Stimulated activated CD8-positive, alpha-beta memory T cell treated with anti-CD3 and anti-CD28 coated beads, Interleukin-4, amount 100 ng/mL, for 48 hours (primary cell): ENCODE measurements around the gene PNPLA7.
"Not testable (repeated sequence)": the region's sequence is repeated elsewhere in the genome, so short reads cannot be mapped to it uniquely, and the experiment has no call there.

ENCODE experiments used
- DNase-seq: peaks from one replicate; pipeline ENCODE4 v3.0.0-alpha.2; 2020

PNPLA7 gene

DNA sequence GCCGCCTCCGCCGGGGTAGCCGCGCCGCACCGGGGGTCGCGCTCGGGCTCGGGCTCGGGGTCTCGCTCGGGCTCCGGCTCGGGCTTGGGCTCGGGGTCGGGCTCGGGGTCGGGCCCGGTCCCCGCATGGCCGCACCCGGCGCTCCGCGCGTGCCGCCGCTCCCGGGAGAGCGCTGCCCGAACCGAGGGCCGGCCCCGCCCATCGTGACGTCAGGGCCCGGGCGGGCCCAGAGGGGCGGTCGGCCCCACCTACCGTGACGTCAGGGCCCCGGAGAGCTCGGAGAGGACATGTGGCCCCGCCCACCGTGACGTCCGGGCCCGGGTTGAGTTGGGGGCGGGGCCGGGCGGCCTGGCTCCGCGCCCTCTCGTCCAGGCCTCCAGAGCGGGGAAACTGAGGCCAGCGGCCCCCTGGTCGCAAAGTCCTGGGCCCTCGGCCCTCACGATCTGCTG lies 91.0 kb downstream of the PNPLA7 start, which contains the start of gene NSMF:
TSS of gene NSMF (minus strand) at position 183 of the 449 bp plus-strand sequence. CDS start 232 bp downstream, outside the sequence.
- DNase-seq: peak; percentile 97

GRCh38 chr9:137458194-137459151 lies 91.7 kb downstream of the PNPLA7 start:
- no peak for DNase-seq

GRCh38 chr9:137457406-137458193 lies 92.6 kb downstream of the PNPLA7 start:
- DNase-seq: no peak

- no peak for DNase-seq
These were observed 93.3 kb downstream of the PNPLA7 start for GRCh38 chr9:137456864-137457405.

GRCh38 chr9:137456061-137456863 lies 93.9 kb downstream of the PNPLA7 start:
- no peak for DNase-seq

DNA sequence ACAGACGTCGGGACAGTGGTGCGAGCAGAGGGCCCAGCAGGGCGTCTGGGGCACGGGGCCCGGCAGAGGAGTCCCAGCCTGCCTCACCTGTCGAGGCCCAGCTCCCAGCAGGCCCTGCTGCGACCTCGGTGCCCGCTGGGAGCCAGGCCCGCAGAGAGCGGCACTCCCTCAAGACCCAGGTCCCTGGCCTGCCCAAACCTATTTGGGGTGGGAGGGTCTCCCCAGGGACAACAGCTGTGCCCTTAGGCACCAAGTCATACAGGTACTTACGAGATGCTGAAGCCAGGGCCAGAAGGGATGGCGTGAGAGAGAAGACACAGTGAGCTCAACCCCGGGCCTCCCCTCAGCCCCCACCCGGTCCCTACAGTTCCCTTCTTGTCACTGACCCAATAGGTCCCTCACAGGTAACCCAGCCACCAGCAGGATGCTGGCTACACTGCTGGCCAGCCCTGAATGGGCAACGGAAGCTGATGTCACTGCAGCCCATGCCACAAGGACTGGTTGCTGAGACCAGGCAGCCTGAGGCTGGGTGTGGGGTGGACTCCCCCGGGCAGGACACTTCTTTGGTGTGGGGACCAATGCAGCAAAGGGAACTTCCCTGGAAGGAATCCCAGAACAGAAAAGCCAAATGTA lies 94.7 kb downstream of the PNPLA7 start:
- no peak for DNase-seq

DNA sequence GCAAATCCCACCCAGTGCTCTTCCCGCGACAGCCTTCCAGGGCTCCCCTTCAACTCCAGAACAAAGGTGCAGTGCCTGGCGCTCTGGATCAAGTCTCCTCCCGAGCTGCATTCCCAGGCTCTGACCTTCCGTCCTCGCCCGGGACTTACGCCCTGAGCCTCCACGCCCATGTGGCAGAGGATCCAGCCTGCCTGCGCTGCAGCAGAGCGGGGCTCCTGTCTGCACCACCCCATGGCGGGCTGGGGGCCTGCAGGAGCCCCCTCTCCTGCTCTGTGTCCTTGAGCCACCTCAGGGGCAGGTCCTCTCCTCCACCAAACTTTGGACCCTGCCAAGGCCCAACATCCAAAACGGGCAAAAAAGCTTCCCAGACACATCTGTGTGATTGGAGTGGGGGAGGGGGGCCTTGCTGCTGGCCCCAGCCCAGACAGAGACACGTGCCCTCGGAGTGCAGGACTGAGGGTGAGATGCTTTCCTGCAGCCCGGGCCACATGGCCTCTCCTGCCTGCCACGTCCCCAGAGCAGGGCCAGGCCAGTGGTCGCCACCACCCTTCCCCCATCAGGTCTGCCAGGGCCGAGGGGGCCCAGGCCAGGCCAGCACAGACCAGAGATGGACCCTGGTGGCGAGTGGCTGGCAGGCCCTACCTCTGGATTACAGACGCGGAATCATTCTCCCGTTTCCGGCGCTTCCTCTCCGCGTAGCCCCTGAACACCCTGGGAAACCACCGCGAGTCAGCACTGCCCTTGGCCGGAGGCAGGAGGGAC lies 95.4 kb downstream of the PNPLA7 start:
- DNase-seq: no peak

- peak; percentile 61 for DNase-seq
These were observed 96.0 kb downstream of the PNPLA7 start for GRCh38 chr9:137454145-137454596.

DNA sequence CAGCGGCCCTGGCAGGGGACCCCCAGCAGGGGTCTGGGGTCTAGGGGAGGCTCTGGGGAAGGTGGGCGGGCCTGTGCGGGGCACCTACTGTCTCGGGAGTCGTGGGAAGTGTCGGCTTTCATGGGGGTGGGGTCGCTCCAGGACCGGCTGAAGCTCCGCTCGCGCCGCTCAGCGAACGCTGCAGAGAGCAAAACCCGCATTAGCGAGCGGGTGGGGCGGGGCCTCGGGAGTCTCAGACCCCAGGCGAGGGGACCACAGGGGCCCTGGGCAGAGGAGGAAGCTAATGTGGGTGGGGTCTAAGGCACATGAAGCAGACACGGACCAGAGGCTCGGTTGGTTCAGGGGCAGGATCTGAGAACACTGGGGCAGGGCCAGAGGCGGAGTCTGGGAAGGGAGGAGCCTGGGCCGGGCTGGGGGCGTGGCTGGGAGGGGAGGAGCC lies 96.5 kb downstream of the PNPLA7 start:
- peak; percentile 80 for DNase-seq

- no peak for DNase-seq
These were observed 97.2 kb downstream of the PNPLA7 start for GRCh38 chr9:137452761-137453642.

GRCh38 chr9:137452006-137452760 lies 98.0 kb downstream of the PNPLA7 start:
- DNase-seq: no peak

- not testable (repeated sequence) for DNase-seq
These were observed 98.8 kb downstream of the PNPLA7 start for GRCh38 chr9:137451264-137452005.

GRCh38 chr9:137450539-137451222 lies 99.5 kb downstream of the PNPLA7 start:
- DNase-seq: not testable (repeated sequence)

- DNase-seq: peak; percentile 47
These were observed 100.2 kb downstream of the PNPLA7 start for GRCh38 chr9:137449931-137450538.

- DNase-seq: no peak
These were observed 100.9 kb downstream of the PNPLA7 start for GRCh38 chr9:137449081-137449844.

DNA sequence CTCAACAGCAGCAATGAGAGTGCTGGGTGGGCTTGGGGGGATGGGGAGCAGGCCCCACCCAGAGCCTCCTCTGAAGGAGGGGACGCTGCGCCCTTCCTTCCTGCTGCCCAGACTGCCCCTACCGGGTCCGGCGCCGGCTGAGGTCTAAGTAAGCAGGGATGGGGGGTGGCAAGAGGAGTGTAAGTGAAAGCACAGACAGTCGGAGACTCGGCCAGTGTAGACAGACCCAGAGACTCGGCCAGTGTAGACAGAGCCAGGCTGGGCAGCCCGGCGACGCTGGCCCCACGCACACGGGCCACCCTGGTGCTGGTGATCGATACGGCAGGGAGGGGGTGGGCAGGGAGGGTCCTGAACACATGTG lies 101.6 kb downstream of the PNPLA7 start:
- no peak for DNase-seq
